HG03064 (cell line): Measurements from ENCODE around the gene MUL1.

Experiments used
- ATAC-seq: cut with Tn5 transposase; IDR thresholded peaks from one replicate; pipeline ENCODE4 v1.9.1; 2021; ENCODE audit warnings: low read depth; ENCODE audit not compliant: unreplicated experiment

The MUL1 gene, protein sequence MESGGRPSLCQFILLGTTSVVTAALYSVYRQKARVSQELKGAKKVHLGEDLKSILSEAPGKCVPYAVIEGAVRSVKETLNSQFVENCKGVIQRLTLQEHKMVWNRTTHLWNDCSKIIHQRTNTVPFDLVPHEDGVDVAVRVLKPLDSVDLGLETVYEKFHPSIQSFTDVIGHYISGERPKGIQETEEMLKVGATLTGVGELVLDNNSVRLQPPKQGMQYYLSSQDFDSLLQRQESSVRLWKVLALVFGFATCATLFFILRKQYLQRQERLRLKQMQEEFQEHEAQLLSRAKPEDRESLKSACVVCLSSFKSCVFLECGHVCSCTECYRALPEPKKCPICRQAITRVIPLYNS

GRCh38 chr1:20507564-20508410, at the start of gene MUL1:
TSS of gene MUL1 (minus strand) at chr1:20508151. CDS start at chr1:20508024, 127 bp downstream.
- peak; percentile 82 for ATAC-seq

DNA sequence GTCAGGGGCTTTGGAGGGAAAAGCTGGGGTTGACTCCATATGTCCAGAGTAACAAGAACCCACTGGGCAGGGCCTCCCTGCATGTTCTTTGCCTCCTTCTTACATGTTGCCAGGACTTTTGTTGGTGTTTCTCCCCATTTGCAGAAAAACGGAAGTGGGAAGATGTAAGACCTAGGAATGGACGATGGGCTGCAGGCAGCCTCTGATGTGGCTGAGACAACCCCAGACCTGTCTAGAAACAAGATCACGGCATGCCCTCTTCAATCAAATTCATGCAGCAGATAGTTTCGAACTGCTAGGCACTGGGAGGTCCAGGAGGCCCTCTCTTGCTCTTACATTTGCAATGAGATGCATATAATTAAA, 47.8 kb upstream of the MUL1 start:
- no peak for ATAC-seq

DNA sequence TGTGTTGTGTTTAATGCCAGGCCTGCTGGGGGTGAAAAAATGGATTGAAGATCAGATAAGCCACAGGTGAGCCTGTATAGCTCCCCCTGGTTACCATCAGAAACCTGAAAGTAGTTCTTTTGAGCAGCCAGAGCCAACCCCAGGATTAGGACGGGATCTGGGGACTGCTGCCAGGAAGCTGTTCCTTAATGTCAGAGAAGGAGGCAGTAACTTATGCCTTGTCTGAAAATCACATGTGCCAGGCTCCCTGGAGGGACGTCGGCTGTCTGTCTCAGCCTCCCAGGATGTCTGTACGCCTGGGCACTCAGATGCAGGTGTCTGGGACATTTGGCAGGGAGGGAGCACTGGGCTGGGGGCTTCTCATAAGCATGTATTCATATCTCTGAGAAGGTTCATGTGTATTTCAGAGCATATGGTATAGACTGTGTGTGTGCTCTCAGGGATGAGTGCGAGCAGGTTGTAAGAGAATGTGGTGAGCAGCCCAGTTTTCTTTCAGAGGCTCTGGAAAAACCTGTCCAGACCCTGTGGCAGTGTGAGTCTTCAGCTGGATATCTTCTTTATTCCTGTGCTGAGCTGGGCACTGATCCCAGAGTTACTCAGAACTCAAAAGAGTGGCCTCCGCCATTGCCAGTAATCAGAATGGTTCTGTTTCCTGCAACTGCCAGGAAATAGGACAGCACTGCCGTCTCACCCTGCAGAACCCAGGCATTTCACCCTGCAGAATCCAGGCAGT, 47.2 kb upstream of the MUL1 start:
- no peak for ATAC-seq

DNA sequence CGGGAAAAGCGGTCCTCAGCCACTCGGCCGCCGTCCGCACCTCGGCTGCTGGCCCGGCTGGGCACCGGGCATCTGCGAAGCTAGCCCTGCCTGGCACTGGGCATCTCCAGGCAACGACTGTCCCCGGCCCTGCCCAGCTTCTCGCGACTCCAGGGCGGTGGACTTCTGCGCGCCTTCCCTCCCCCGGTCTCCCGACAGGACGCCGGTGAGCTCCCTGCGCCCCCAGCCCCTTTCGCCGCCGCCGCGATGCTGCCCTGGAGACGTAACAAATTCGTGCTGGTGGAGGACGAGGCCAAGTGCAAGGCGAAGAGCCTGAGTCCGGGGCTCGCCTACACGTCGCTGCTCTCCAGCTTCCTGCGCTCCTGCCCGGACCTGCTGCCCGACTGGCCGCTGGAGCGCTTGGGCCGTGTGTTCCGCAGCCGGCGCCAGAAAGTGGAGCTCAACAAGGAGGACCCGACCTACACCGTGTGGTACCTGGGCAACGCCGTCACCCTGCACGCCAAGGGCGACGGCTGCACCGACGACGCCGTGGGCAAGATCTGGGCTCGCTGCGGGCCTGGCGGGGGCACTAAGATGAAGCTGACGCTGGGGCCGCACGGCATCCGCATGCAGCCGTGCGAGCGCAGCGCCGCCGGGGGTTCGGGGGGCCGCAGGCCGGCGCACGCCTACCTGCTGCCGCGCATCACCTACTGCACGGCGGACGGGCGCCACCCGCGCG, 44.9 kb upstream of the MUL1 start:
- no peak for ATAC-seq

DNA sequence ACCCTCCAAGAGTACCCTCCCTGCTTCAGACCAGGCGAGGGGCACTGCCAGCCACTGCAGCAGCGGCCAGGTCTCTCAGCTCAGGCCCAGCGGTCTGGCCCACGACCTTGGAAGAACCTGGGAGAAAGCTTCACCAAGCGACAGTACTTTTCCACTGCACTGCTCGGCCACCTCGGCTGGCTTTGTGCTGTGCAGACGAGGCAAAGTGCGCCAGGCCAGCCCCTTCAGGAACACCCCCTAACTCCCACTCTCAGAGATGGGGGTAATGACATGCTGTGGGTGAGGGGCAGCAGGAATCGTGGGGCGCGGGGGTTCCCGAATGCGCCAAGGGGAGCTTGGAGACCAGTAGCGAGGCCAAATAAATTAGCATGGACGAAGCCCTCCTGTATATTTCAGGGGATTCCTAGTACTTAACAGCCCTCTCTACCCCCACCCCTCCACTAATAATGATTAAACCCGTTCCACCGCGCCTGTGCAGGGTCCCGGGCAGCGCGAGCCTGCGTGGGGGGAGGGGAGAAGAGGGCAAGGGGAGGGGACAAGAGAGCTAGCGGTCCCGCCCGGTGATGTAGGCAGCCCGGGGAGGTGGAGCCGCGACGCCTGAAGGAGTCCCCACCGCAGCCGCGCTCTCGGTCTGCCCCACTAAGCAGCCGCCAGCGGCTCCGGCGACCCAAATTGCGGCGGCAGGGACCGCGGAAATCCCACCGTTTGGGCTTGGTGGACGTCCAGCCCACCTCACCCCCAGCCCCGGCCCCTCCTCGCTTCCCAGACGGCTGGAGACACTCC, 44.2 kb upstream of the MUL1 start, which contains the start of gene FAM43B:
TSS of gene FAM43B (plus strand) at position 629 of the 783 bp plus-strand sequence. CDS start 401 bp downstream, outside the sequence.
- ATAC-seq, result no peak

- ATAC-seq, result no peak
Observed at GRCh38 chr1:20551161-20551560, 43.2 kb upstream of the MUL1 start.

DNA sequence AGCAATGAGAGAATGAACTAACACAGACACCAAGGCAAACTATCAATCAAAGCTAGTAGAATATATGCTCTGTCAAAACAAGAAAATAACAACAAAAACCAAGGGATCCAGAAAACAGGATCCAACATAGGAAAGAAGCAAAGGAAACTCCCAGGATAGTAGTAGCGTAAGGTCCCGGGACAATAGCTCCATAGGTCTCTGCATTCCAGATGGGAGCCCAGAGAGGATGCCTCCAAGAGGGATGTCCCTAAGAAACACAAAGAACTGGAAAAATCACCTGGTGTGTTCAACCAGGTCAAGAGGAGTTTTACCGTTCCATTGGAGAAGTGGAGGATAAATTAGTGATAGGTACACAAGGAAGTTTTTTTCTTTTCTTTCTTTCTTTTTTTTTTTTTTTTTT, 38.7 kb upstream of the MUL1 start:
- ATAC-seq, result no peak

DNA sequence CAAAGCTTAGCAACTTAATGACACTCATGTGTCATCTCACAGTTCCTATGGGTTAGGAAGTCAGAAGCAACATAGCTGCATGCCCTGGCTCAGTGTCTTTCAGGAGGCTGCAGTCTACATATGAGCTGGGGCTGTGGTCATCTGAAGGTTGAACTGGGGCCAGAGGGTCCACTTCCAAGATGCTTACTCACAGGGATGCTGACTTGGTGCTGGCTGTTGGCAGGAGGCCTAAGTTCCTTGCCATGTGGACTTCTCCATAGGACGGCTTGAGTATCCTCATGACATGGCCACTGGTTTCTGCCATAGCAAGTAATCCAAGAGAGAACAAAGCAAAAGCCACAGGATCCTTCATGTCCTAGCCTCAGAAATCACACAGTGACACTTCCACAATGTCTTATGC, 32.3 kb upstream of the MUL1 start:
- ATAC-seq, result no peak

- ATAC-seq, result no peak
Observed at GRCh38 chr1:20538760-20539551, 31.0 kb upstream of the MUL1 start.

- ATAC-seq, result no peak
Observed at GRCh38 chr1:20538227-20538626, 30.3 kb upstream of the MUL1 start.

- no peak for ATAC-seq
Observed at GRCh38 chr1:20534659-20535417, 26.9 kb upstream of the MUL1 start.

DNA sequence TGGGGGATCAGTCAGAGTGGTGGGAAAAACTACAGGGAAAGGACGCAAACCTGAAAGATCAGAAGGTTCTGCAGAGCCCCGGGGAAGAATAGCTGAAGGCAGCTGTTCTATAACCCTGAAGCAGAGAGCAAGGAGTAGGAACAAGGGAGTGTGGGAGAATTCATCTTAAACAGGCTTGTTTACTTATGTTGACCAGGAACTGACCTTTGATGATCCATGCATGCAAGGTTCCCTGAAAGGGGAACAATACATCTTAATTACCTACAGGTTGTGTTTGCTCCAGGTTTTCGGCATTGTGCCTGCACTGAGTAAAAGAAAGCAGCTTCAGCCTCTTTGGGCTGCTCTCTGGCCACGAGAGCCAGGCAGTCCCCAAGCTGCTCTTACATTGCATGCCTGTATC, 25.7 kb upstream of the MUL1 start:
- no peak for ATAC-seq

- no peak for ATAC-seq
Observed at GRCh38 chr1:20530901-20531300, 22.9 kb upstream of the MUL1 start.

DNA sequence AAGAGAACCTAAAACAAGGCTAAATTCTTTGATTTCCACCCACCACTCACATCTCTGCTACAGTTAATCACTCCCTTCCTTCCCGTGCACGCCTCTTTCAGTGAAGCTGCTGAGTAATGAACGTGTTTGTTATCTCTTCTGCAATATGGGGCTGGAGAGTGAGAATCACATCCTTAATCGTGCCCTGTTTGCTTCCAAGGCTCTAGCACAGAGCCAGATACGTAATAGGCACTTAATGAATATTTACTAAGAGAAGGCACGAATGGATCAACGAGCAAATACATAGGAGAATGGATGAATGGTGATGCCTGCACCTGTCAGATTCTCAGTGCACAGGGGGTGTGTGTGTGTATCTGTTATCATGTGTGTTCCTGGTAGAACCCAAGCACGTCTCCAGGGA, 22.4 kb upstream of the MUL1 start:
- no peak for ATAC-seq

DNA sequence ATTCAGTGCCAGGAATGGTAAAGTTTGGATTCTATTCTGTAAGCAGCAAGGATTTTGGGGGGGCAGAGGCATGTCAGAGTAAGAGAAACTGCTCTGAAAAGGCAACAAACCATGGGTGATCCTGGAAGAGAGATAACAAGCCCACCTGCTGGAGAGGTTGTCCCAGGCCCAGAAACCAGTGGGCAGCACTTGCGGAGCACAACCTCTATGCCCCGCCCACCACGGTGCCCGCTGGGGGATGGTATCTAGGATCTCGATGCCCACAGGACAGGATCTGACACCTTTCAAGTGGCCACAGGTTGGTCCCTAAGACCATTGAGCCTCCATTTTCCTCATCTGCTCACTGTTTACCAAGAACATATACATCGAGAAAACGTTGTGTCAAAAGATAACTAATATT, 20.3 kb upstream of the MUL1 start:
- no peak for ATAC-seq

GRCh38 chr1:20526267-20526666, 18.3 kb upstream of the MUL1 start:
- no peak for ATAC-seq

GRCh38 chr1:20521960-20522861, 14.3 kb upstream of the MUL1 start:
- no peak for ATAC-seq
